Measurements from ENCODE around the gene LAPTM4A.
"Not testable (repeated sequence)": the region's sequence is repeated elsewhere in the genome, so short reads cannot be mapped to it uniquely, and the experiment has no call there.

The LAPTM4A gene

GRCh38 chr2:20074901-20075300 is 23.5 kb upstream of the LAPTM4A start:
- DNase-seq = no peak

GRCh38 chr2:20074046-20074648 is 22.7 kb upstream of the LAPTM4A start:
- not testable (repeated sequence) for DNase-seq

GRCh38 chr2:20073460-20073859 is 22.0 kb upstream of the LAPTM4A start:
- no peak for DNase-seq

GRCh38 chr2:20072436-20073158 is 21.2 kb upstream of the LAPTM4A start:
- no peak for DNase-seq

- DNase-seq = no peak
Measured at GRCh38 chr2:20071397-20072383, 20.3 kb upstream of the LAPTM4A start.

- no peak for DNase-seq
Measured at GRCh38 chr2:20069756-20070155, 18.3 kb upstream of the LAPTM4A start.

GRCh38 chr2:20067992-20068584 is 16.7 kb upstream of the LAPTM4A start:
- no peak for DNase-seq

- no peak for DNase-seq
Measured at GRCh38 chr2:20065885-20066602, 14.6 kb upstream of the LAPTM4A start.

- no peak for DNase-seq
Measured at GRCh38 chr2:20064841-20065240, 13.4 kb upstream of the LAPTM4A start.

GRCh38 chr2:20064421-20064820 is 13.0 kb upstream of the LAPTM4A start:
- DNase-seq = no peak

GRCh38 chr2:20062615-20063545 is 11.5 kb upstream of the LAPTM4A start:
- DNase-seq = no peak

GRCh38 chr2:20061940-20062339 is 10.5 kb upstream of the LAPTM4A start:
- no peak for DNase-seq

- no peak for DNase-seq
Measured at GRCh38 chr2:20061476-20061875, 10.0 kb upstream of the LAPTM4A start.

GRCh38 chr2:20060106-20060505 is 8.7 kb upstream of the LAPTM4A start:
- DNase-seq = no peak

GRCh38 chr2:20057268-20057667 is 5.8 kb upstream of the LAPTM4A start:
- no peak for DNase-seq

- no peak for DNase-seq
Measured at GRCh38 chr2:20054931-20055330, 3.5 kb upstream of the LAPTM4A start.

- DNase-seq = no peak
Measured at GRCh38 chr2:20054119-20054518, 2.7 kb upstream of the LAPTM4A start.

- DNase-seq = no peak
Measured at GRCh38 chr2:20052861-20053281, 1.4 kb upstream of the LAPTM4A start.

GRCh38 chr2:20052229-20052851 is 912 bp upstream of the LAPTM4A start:
- no peak for DNase-seq

GRCh38 chr2:20050646-20051531 is 539 bp downstream of the LAPTM4A start:
- DNase-seq = no peak

Data from stimulated activated CD4-positive, alpha-beta T cell treated with anti-CD3 and anti-CD28 coated beads, Interleukin-12 subunit alpha, Interleukin-12 subunit beta, amount 100 ng/mL, for 4 hours (primary cell).